GM12864 (cell line): ENCODE data around the gene LYZL4.

ENCODE experiments used
- DNase-seq: peaks from one replicate; pipeline ENCODE4 v3.0.0-alpha.2; 2011; ENCODE audit warnings: low read depth
- H3K4me3 ChIP-seq: 2 replicates; pipeline ENCODE4 v1.5.1; 2011; ENCODE audit warnings: mild to moderate bottlenecking, low read depth, low read length, control low read depth
- CTCF ChIP-seq: IDR thresholded peaks from 2 replicates; pipeline ENCODE4 v1.5.1; 2011; ENCODE audit warnings: low read depth, mild to moderate bottlenecking, moderate library complexity, low read length, control low read depth, inconsistent platforms; ENCODE audit errors: missing control alignments

The LYZL4 gene

GRCh38 chr3:42447481-42447880, 37.1 kb upstream of the LYZL4 start:
- TF ChIP-seq CTCF = no peak
- DNase-seq = no peak
- no peak overlapping the region for H3K4me3 ChIP-seq

GRCh38 chr3:42446111-42447050, 36.0 kb upstream of the LYZL4 start:
- H3K4me3 ChIP-seq = no peak overlapping the region
- DNase-seq = no peak
- no peak for TF ChIP-seq CTCF

GRCh38 chr3:42443819-42444436, 33.5 kb upstream of the LYZL4 start:
- DNase-seq = peak; percentile 19
- TF ChIP-seq CTCF = peak; percentile 97
- no peak overlapping the region for H3K4me3 ChIP-seq

- H3K4me3 ChIP-seq = no peak overlapping the region
- DNase-seq = no peak
- TF ChIP-seq CTCF = no peak
Observed at GRCh38 chr3:42443292-42443691, 32.9 kb upstream of the LYZL4 start.

GRCh38 chr3:42442640-42443039, 32.2 kb upstream of the LYZL4 start:
- peak; percentile 23 for TF ChIP-seq CTCF
- H3K4me3 ChIP-seq = no peak overlapping the region
- DNase-seq = no peak

GRCh38 chr3:42441791-42442190, 31.4 kb upstream of the LYZL4 start:
- DNase-seq = no peak
- H3K4me3 ChIP-seq = no peak overlapping the region
- no peak for TF ChIP-seq CTCF
